ENCODE data around the gene ABCC4.

GRCh38 chr13:95220611-95221010 lies 80.6 kb downstream of the ABCC4 start:
- no peak for TF ChIP-seq CTCF (IDR thresholded peaks at IDR 0.05)
- no peak for TF ChIP-seq POLR2A (IDR thresholded peaks at IDR 0.05)
